Vagina (tissue), 2 donors: ENCODE measurements around the gene CCDC40. TPM values are rescaled to one million over a fixed set of nuclear protein-coding genes. Genes with fewer than 3 reads are reported as not detected.

Source experiments
- DNase-seq, 2 donors: peaks; one replicate each; pipeline ENCODE4 v3.0.0-alpha.2; 2017; ENCODE audit errors: extremely low spot score in 2 of 2
- H3K27ac ChIP-seq: fragments of 200-600 bp; sonication (generic); one replicate; pipeline ENCODE4 v1.5.1; 2019
- H3K27me3 ChIP-seq: fragments of 200-600 bp; sonication (generic); one replicate; pipeline ENCODE4 v1.5.1; 2019
- H3K36me3 ChIP-seq, 2 donors: fragments of 200-600 bp; sonication (generic); one replicate each; pipeline ENCODE4 v1.5.1; 2017 to 2019
- H3K4me1 ChIP-seq: fragments of 200-600 bp; sonication (generic); one replicate; pipeline ENCODE4 v1.5.1; 2019
- H3K4me3 ChIP-seq, 2 donors: fragments of 200-600 bp; sonication (generic); 1 replicate in 1 of 2; 2 replicates in 1 of 2; pipeline ENCODE4 v1.5.1; 2016 to 2019
- H3K9me3 ChIP-seq: fragments of 200-600 bp; sonication (generic); one replicate; pipeline ENCODE4 v1.5.1; 2019
- POLR2A ChIP-seq, 2 donors: fragments of 450-650 bp; IDR thresholded peaks; one replicate each; pipeline ENCODE4 v1.6.1; 2017; ENCODE audit warnings: antibody characterized with exemption in 2 of 2, mild to moderate bottlenecking in 2 of 2, moderate library complexity in 2 of 2
- POLR2AphosphoS5 ChIP-seq, 2 donors: sonication (generic); formaldehyde crosslinking; IDR thresholded peaks; one replicate each; pipeline ENCODE4 v1.9.0; 2017; ENCODE audit warnings: antibody characterized with exemption in 2 of 2, mild to moderate bottlenecking in 2 of 2, low read depth in 1 of 2; ENCODE audit not compliant: insufficient read depth in 1 of 2
- intact Hi-C: fragments of 100-400 bp; cut with DNase I; formaldehyde crosslinking; loops from one replicate; pipeline ENCODE4 v1.15.1; 2023
- total RNA-seq: library from RNA; depleted of rRNA; stranded (reverse); fragments of >200 nt; gene quantifications from one replicate; pipeline ENCODE4 v1.2.3, GENCODE V29; 2016
- TF ChIP-seq, protein P1 (sequence below), 3 experiments: fragments of 450-650 bp in 2 of 3; fragments of 200-600 bp in 1 of 3; sonication (generic) in 1 of 3; IDR thresholded peaks; one replicate each; pipeline ENCODE4 v1.5.1; 2017 to 2019; ENCODE audit warnings: antibody characterized with exemption in 3 of 3, mild to moderate bottlenecking in 2 of 3, moderate library complexity in 2 of 3

Gene CCDC40
- total RNA-seq, 1 donor from 2014 or later = 9.3 TPM

DNA sequence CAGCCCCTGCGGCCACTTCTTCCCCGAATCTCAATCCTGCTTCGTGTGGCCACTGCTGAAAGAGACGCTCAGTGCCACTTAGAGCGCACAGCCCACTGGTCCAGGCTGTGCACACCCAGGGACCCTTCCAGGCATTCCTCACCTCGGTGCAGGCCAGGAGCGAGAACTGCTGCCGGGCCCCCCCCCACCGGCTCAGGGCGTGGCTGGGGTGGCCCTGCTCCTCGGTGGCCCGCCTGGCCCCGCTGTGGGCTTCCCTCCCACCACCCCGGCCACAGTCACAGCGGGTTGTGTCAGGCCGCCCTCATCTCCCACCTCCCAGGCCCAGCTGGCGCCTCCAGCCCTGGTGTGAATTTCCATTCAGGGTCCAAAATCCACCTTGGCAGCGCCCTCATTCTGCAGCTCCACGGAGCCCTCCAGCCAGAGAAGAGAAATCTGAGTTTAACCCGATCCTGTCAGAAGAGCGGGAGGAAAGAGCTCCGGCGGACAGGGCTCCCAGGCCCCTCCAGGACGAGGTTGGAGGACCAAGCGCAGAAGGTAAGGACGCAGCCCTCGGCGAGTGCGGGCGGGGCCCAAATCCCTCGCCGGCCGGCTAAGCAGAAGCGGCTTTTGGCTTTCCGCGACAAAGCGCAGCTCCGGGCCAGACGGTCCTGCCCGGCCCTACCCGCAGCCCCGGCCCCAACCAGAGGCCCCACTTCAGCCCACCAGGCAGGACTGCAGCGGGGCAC, 12.8 kb upstream of the CCDC40 start:
- no peak for DNase-seq
- Histone ChIP-seq H3K27ac (peak overlapping the region; percentile 30), H3K36me3 (no peaks in the 10 kb centered on the region), H3K9me3 (no peaks in the 10 kb centered on the region), H3K27me3 (no peaks in the 10 kb centered on the region), H3K4me3 (peak overlapping the region; percentile 18 to 33), H3K4me1 (peaks cover 44% of the 10 kb centered on the region)
- TF ChIP-seq, protein P1, sequence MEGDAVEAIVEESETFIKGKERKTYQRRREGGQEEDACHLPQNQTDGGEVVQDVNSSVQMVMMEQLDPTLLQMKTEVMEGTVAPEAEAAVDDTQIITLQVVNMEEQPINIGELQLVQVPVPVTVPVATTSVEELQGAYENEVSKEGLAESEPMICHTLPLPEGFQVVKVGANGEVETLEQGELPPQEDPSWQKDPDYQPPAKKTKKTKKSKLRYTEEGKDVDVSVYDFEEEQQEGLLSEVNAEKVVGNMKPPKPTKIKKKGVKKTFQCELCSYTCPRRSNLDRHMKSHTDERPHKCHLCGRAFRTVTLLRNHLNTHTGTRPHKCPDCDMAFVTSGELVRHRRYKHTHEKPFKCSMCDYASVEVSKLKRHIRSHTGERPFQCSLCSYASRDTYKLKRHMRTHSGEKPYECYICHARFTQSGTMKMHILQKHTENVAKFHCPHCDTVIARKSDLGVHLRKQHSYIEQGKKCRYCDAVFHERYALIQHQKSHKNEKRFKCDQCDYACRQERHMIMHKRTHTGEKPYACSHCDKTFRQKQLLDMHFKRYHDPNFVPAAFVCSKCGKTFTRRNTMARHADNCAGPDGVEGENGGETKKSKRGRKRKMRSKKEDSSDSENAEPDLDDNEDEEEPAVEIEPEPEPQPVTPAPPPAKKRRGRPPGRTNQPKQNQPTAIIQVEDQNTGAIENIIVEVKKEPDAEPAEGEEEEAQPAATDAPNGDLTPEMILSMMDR (IDR thresholded peaks at IDR 0.05) = no peak
- TF ChIP-seq POLR2A (IDR thresholded peaks at IDR 0.05) = no peak
- no peak for TF ChIP-seq POLR2AphosphoS5 (IDR thresholded peaks at IDR 0.05; ENCODE audit: insufficient read depth in 1 of 2, low read depth in 1 of 2)
- intact Hi-C loops = no loop called here

DNA sequence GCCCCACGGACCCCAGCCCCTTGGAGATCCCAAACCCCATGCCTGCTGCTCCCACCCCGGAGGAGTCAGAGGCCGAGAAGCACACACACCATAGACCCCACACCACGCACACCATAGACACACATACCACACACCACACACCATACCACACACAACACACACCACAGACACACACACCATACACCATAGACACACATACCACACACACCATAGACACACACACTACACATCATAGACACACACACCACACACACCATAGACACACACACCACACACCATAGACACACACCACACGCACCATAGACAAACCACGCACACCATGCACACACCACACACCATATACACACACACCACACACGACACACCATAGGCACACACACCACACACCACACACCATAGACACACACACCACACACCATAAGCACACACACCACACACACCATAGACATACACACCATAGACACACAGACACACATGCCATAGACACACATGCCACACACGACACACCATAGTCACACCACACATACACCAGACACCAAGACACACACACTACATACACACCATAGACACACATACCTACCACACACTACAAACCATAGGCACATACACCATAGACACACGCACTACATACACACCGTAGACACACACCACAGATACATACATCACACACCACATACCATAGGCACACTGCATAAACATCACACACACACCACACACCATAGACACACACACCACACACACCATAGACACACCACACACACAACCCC, 12.1 kb upstream of the CCDC40 start:
- H3K4me3 ChIP-seq = peak overlapping the region; percentile 18 to 33
- peaks cover 51% of the 10 kb centered on the region for H3K4me1 ChIP-seq
- intact Hi-C loops = no loop called here
- no peak for DNase-seq
- no peak overlapping the region for H3K27ac ChIP-seq
- no peaks in the 10 kb centered on the region for H3K9me3 ChIP-seq
- H3K27me3 ChIP-seq = no peaks in the 10 kb centered on the region
- TF ChIP-seq, protein P1 (IDR thresholded peaks at IDR 0.05) = no peak
- TF ChIP-seq POLR2AphosphoS5 (IDR thresholded peaks at IDR 0.05; ENCODE audit: insufficient read depth in 1 of 2, low read depth in 1 of 2) = no peak
- no peak for TF ChIP-seq POLR2A (IDR thresholded peaks at IDR 0.05)
- no peaks in the 10 kb centered on the region for H3K36me3 ChIP-seq

DNA sequence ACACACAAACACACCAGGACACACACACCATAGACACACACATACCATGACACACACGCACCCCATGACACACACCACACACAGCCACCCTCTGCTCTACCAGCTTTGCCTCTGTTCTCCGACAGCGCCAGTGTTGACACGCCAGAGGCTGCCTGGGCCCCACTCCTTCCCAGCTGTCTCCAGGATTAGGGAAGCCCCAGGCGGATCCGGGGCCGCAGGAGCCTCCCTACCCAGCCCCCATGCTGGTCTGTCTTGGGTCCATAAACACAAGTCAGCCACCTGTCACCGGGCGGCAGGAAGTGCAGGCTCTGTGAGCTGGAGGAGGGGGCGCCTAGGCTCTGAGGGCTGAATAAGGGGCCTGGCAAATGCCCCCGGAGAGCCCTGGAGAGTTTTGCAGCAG, 11.3 kb upstream of the CCDC40 start:
- no peaks in the 10 kb centered on the region for H3K9me3 ChIP-seq
- no peaks in the 10 kb centered on the region for H3K36me3 ChIP-seq
- intact Hi-C loops = loop anchor here (5.0 kb wide), 1 partner anchor 47 kb away; no protein-coding TSS in a partner anchor
- no peak overlapping the region for H3K4me3 ChIP-seq
- TF ChIP-seq, protein P1 (IDR thresholded peaks at IDR 0.05) = no peak
- no peak for TF ChIP-seq POLR2A (IDR thresholded peaks at IDR 0.05)
- TF ChIP-seq POLR2AphosphoS5 (IDR thresholded peaks at IDR 0.05; ENCODE audit: insufficient read depth in 1 of 2, low read depth in 1 of 2) = no peak
- no peak overlapping the region for H3K27ac ChIP-seq
- no peak for DNase-seq
- H3K4me1 ChIP-seq = peaks cover 59% of the 10 kb centered on the region
- no peaks in the 10 kb centered on the region for H3K27me3 ChIP-seq

DNA sequence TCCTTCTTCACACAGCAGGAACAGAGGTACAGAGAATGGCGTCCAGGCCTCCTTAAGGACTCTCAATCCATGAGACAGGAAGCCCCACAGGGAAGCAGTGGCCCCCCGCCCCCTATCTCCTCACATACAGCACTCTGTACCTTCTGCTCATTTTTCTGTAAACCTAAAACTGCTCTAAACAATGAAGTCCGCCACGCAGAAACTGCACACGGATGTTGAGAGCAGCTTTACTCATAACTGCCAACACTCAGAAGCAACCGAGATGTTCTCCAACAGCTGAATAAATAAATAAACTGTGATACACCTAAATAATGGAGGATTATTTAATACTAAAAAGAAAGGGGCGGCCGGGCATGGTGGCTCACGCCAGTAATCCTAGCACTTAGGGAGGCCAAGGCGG, 10.6 kb upstream of the CCDC40 start:
- no peaks in the 10 kb centered on the region for H3K9me3 ChIP-seq
- no peaks in the 10 kb centered on the region for H3K36me3 ChIP-seq
- peaks cover 65% of the 10 kb centered on the region for H3K4me1 ChIP-seq
- DNase-seq = no peak
- H3K27ac ChIP-seq = no peak overlapping the region
- intact Hi-C loops = loop anchor here (5.0 kb wide), 1 partner anchor 47 kb away; no protein-coding TSS in a partner anchor
- no peak overlapping the region for H3K4me3 ChIP-seq
- TF ChIP-seq, protein P1 (IDR thresholded peaks at IDR 0.05) = no peak
- TF ChIP-seq POLR2A (IDR thresholded peaks at IDR 0.05) = no peak
- no peak for TF ChIP-seq POLR2AphosphoS5 (IDR thresholded peaks at IDR 0.05; ENCODE audit: insufficient read depth in 1 of 2, low read depth in 1 of 2)
- H3K27me3 ChIP-seq = no peaks in the 10 kb centered on the region
